ENCODE data around the gene INSL3. TPM values are rescaled to one million over a fixed set of nuclear protein-coding genes. Genes with fewer than 3 reads are reported as not detected.
A peak's percentile ranks its signal among the peaks of the same experiment; 100 is the strongest.

The INSL3 gene
- total and polyA plus RNA-seq, 2 of the 13 experiments (the other 11 are each of a cell fraction or from before 2014, with no cell fraction given) = 0.30 TPM; not detected in 1

- TF ChIP-seq NFYB (CRISPR knock-in tag; IDR thresholded peaks at IDR 0.05) (no peak), PRDM4 (CRISPR knock-in tag; IDR thresholded peaks at IDR 0.05; ENCODE audit: borderline replicate concordance) (no peak), GATAD1 (CRISPR knock-in tag; IDR thresholded peaks at IDR 0.05) (peak; percentile 50; the same call in 1 of the 2 replicates), ZBTB20 (CRISPR knock-in tag; IDR thresholded peaks at IDR 0.05; ENCODE audit: borderline replicate concordance, low read depth) (no peak), ZNF597 (CRISPR knock-in tag; IDR thresholded peaks at IDR 0.05) (no peak), REXO4 (CRISPR knock-in tag; IDR thresholded peaks at IDR 0.05; ENCODE audit: borderline replicate concordance) (no peak), RBM39 (IDR thresholded peaks at IDR 0.05; ENCODE audit: low read depth, low read length, poor library complexity, severe bottlenecking) (no peak), JUN (CRISPR knock-in tag; IDR thresholded peaks at IDR 0.05) (no peak), SCMH1 (CRISPR knock-in tag; IDR thresholded peaks at IDR 0.05; ENCODE audit: borderline replicate concordance) (no peak), ZNF709 (CRISPR knock-in tag; IDR thresholded peaks at IDR 0.05) (no peak), PAWR (CRISPR knock-in tag; IDR thresholded peaks at IDR 0.05; ENCODE audit: borderline replicate concordance) (no peak), ZNF883 (CRISPR knock-in tag; IDR thresholded peaks at IDR 0.05; ENCODE audit: not compliant biosample characterization) (no peak), SETDB1 (CRISPR knock-in tag; IDR thresholded peaks at IDR 0.05; ENCODE audit: borderline replicate concordance) (no peak), ZNF20 (CRISPR knock-in tag; IDR thresholded peaks at IDR 0.05) (no peak), TBL1XR1 (IDR thresholded peaks at IDR 0.05; ENCODE audit: borderline replicate concordance, low read length, partially characterized antibody) (no peak), TERF1 (CRISPR knock-in tag; IDR thresholded peaks at IDR 0.05) (no peak), THAP7 (CRISPR knock-in tag; IDR thresholded peaks at IDR 0.05) (no peak), DRAP1 (CRISPR knock-in tag; IDR thresholded peaks at IDR 0.05) (no peak)
Observed at GRCh38 chr19:17855280-17856152, 34.2 kb upstream of the INSL3 start (continued).
